SK-N-SH treated with all-trans-retinoic acid at 6 μM for 48 hours (cell line): ENCODE data around the gene SPOCD1.

ENCODE experiments used
- ATAC-seq: fragments of 200-7000 bp; cut with Tn5 transposase; 3 replicates; pipeline ENCODE4 v1.9.1; 2020; ENCODE audit warnings: mild to moderate bottlenecking, moderate library complexity
- BACH2 ChIP-seq: fragments of 250-450 bp; sonication (Bioruptor Pico); IDR thresholded peaks from 2 replicates; pipeline ENCODE4 v1.9.0; 2021; ENCODE audit warnings: mild to moderate bottlenecking, borderline replicate concordance
- CREB5 ChIP-seq: fragments of 250-450 bp; sonication (Bioruptor Pico); IDR thresholded peaks from 2 replicates; pipeline ENCODE4 v1.5.1; 2020; ENCODE audit warnings: low read depth, mild to moderate bottlenecking, moderate library complexity
- CSDC2 ChIP-seq: fragments of 250-450 bp; sonication (Bioruptor Pico); IDR thresholded peaks from 2 replicates; pipeline ENCODE4 v1.5.0; 2020; ENCODE audit warnings: mild to moderate bottlenecking, moderate library complexity
- CSRNP3 ChIP-seq: fragments of 250-450 bp; sonication (Bioruptor Pico); IDR thresholded peaks from 2 replicates; pipeline ENCODE4 v1.5.1; 2021; ENCODE audit warnings: mild to moderate bottlenecking, moderate library complexity
- ESRRG ChIP-seq: fragments of 250-450 bp; sonication (Bioruptor Pico); IDR thresholded peaks from 2 replicates; pipeline ENCODE4 v1.6.1; 2021; ENCODE audit warnings: mild to moderate bottlenecking
- ISL1 ChIP-seq: fragments of 250-450 bp; sonication (Bioruptor Pico); IDR thresholded peaks from 2 replicates; pipeline ENCODE4 v2.1.2; 2022; ENCODE audit warnings: mild to moderate bottlenecking, moderate library complexity
- OSR1 ChIP-seq: fragments of 250-450 bp; sonication (Bioruptor Pico); IDR thresholded peaks from 2 replicates; pipeline ENCODE4 v1.8.0; 2022; ENCODE audit warnings: moderate library complexity, mild to moderate bottlenecking, inconsistent platforms
- PATZ1 ChIP-seq: fragments of 250-450 bp; sonication (Bioruptor Pico); IDR thresholded peaks from 2 replicates; pipeline ENCODE4 v1.8.0; 2020; ENCODE audit warnings: mild to moderate bottlenecking, moderate library complexity, borderline replicate concordance
- POU6F1 ChIP-seq: fragments of 250-450 bp; sonication (Bioruptor Pico); IDR thresholded peaks from 2 replicates; pipeline ENCODE4 v1.8.0; 2021; ENCODE audit warnings: low read depth, mild to moderate bottlenecking, moderate library complexity, borderline replicate concordance
- RARB ChIP-seq: fragments of 250-450 bp; sonication (Bioruptor Pico); IDR thresholded peaks from 2 replicates; pipeline ENCODE4 v1.8.0; 2021; ENCODE audit warnings: mild to moderate bottlenecking, moderate library complexity
- SNAI2 ChIP-seq: fragments of 250-450 bp; sonication (Bioruptor Pico); IDR thresholded peaks from 2 replicates; pipeline ENCODE4 v1.5.0; 2020; ENCODE audit warnings: mild to moderate bottlenecking, moderate library complexity
- TCF4 ChIP-seq: fragments of 250-450 bp; sonication (Bioruptor Pico); IDR thresholded peaks from 2 replicates; pipeline ENCODE4 v1.8.0; 2021; ENCODE audit warnings: mild to moderate bottlenecking, moderate library complexity, borderline replicate concordance
- TOX ChIP-seq: fragments of 250-450 bp; sonication (Bioruptor Pico); IDR thresholded peaks from 2 replicates; pipeline ENCODE4 v1.8.0; 2021; ENCODE audit warnings: mild to moderate bottlenecking, moderate library complexity, borderline replicate concordance
- TSHZ2 ChIP-seq: fragments of 250-450 bp; sonication (Bioruptor Pico); IDR thresholded peaks from 2 replicates; pipeline ENCODE4 v1.5.0; 2020; ENCODE audit warnings: mild to moderate bottlenecking, moderate library complexity
- ZC3H10 ChIP-seq: fragments of 250-450 bp; sonication (Bioruptor Pico); IDR thresholded peaks from 2 replicates; pipeline ENCODE4 v1.5.1; 2021; ENCODE audit warnings: mild to moderate bottlenecking, moderate library complexity
- ZFP3 ChIP-seq: fragments of 250-450 bp; sonication (Bioruptor Pico); IDR thresholded peaks from 2 replicates; pipeline ENCODE4 v1.5.0; 2020; ENCODE audit warnings: mild to moderate bottlenecking, moderate library complexity
- ZFP30 ChIP-seq: fragments of 450-650 bp; formaldehyde crosslinking; IDR thresholded peaks from 2 replicates; pipeline ENCODE4 v1.5.0; 2022; ENCODE audit warnings: mild to moderate bottlenecking, moderate library complexity
- ZNF565 ChIP-seq: fragments of 450-650 bp; formaldehyde crosslinking; conservative IDR thresholded peaks from 2 replicates; pipeline ENCODE4 v1.5.0; 2020; ENCODE audit warnings: low read depth, mild to moderate bottlenecking, moderate library complexity
- ZNF70 ChIP-seq: fragments of 450-650 bp; formaldehyde crosslinking; IDR thresholded peaks from 2 replicates; pipeline ENCODE4 v1.5.0; 2020; ENCODE audit warnings: mild to moderate bottlenecking, moderate library complexity
- ZNF8 ChIP-seq: fragments of 450-650 bp; formaldehyde crosslinking; IDR thresholded peaks from 2 replicates; pipeline ENCODE4 v1.5.0; 2020; ENCODE audit warnings: mild to moderate bottlenecking, moderate library complexity

Gene SPOCD1

GRCh38 chr1:31798086-31798432 lies 17.8 kb downstream of the SPOCD1 start:
- ATAC-seq: no peak
- no peak for TF ChIP-seq ZC3H10
- no peak for TF ChIP-seq ESRRG
- no peak for TF ChIP-seq ZNF70
- TF ChIP-seq RARB (CRISPR knock-in tag): no peak
- TF ChIP-seq ZNF8 (CRISPR knock-in tag): no peak
- no peak for TF ChIP-seq TSHZ2
- no peak for TF ChIP-seq CREB5 (CRISPR knock-in tag)
- no peak for TF ChIP-seq BACH2 (CRISPR knock-in tag)
- TF ChIP-seq TOX (CRISPR knock-in tag): no peak
- TF ChIP-seq ISL1 (CRISPR knock-in tag): no peak
- TF ChIP-seq TCF4 (CRISPR knock-in tag): no peak
- no peak for TF ChIP-seq ZFP30 (CRISPR knock-in tag)
- TF ChIP-seq CSRNP3 (CRISPR knock-in tag): no peak
- TF ChIP-seq ZNF565: no peak
- TF ChIP-seq POU6F1 (CRISPR knock-in tag): no peak
- no peak for TF ChIP-seq PATZ1 (CRISPR knock-in tag)
- TF ChIP-seq, all 23 proteins: peak for 0

GRCh38 chr1:31797216-31797615 lies 18.6 kb downstream of the SPOCD1 start:
- ATAC-seq: no peak
- no peak for TF ChIP-seq SNAI2 (CRISPR knock-in tag)
- TF ChIP-seq ZNF8 (CRISPR knock-in tag): no peak
- no peak for TF ChIP-seq OSR1 (CRISPR knock-in tag)
- no peak for TF ChIP-seq ZNF70
- TF ChIP-seq TOX (CRISPR knock-in tag): no peak
- TF ChIP-seq ZC3H10: no peak
- TF ChIP-seq BACH2 (CRISPR knock-in tag): no peak
- TF ChIP-seq POU6F1 (CRISPR knock-in tag): no peak
- no peak for TF ChIP-seq CSRNP3 (CRISPR knock-in tag)
- TF ChIP-seq CSDC2 (CRISPR knock-in tag): no peak
- no peak for TF ChIP-seq ESRRG
- TF ChIP-seq ZFP3: no peak
- TF ChIP-seq, all 23 proteins: peak for 0
